ENCODE measurements around the gene OPCML.

DNA sequence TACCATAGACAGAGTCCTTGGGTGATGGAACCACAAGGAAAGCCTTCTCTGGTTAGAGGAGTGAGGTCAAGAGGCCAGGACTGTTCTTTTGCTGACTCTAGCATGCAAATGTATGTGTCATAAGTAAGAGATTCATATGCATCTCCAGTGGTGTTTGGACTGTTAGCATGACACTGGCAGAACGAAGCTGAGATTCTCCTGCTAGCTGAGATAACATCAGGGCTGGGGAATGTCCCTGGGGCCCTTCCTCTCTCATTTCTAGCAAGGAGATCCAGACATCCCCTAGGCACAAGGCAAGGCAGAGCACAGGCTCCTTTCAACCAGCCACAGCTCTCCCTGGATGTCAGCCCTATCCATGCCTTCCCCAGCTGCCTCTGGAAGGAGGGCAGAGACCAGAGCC, 711.3 kb downstream of the OPCML start:
- TF ChIP-seq, protein P1, sequence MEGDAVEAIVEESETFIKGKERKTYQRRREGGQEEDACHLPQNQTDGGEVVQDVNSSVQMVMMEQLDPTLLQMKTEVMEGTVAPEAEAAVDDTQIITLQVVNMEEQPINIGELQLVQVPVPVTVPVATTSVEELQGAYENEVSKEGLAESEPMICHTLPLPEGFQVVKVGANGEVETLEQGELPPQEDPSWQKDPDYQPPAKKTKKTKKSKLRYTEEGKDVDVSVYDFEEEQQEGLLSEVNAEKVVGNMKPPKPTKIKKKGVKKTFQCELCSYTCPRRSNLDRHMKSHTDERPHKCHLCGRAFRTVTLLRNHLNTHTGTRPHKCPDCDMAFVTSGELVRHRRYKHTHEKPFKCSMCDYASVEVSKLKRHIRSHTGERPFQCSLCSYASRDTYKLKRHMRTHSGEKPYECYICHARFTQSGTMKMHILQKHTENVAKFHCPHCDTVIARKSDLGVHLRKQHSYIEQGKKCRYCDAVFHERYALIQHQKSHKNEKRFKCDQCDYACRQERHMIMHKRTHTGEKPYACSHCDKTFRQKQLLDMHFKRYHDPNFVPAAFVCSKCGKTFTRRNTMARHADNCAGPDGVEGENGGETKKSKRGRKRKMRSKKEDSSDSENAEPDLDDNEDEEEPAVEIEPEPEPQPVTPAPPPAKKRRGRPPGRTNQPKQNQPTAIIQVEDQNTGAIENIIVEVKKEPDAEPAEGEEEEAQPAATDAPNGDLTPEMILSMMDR (conservative IDR thresholded peaks at IDR 0.05; ENCODE audit: low read depth in 2 of 2) = no peak
- TF ChIP-seq CREB1 (CRISPR knock-in tag; IDR thresholded peaks at IDR 0.05; ENCODE audit: low read depth) (no peak), EZH2 (IDR thresholded peaks at IDR 0.05; ENCODE audit: low read depth, unreplicated experiment) (no peak), REST (IDR thresholded peaks at IDR 0.05; ENCODE audit: unreplicated experiment) (no peak), POLR2AphosphoS5 (IDR thresholded peaks at IDR 0.05; ENCODE audit: low read depth) (no peak), JUNB (IDR thresholded peaks at IDR 0.05; ENCODE audit: unreplicated experiment) (no peak)

Measured in GM23338 (cell line).